HL-60 (cell line): ENCODE data around the gene BLOC1S5.

Experiments used
- POLR2AphosphoS5 ChIP-seq: IDR thresholded peaks from 2 replicates; pipeline ENCODE4 v1.6.1; 2012; ENCODE audit warnings: low read depth
- REST ChIP-seq: IDR thresholded peaks from 2 replicates; pipeline ENCODE4 v1.6.1; 2012; ENCODE audit warnings: low read depth; ENCODE audit not compliant: insufficient replicate concordance

- no peak for TF ChIP-seq REST
- no peak for TF ChIP-seq POLR2AphosphoS5
Measured at GRCh38 chr6:8087870-8088754, 23.9 kb upstream of the BLOC1S5 start.
